GM10248 (cell line): ENCODE measurements around the gene NUBP2.
A peak's percentile ranks its signal among the peaks of the same experiment; 100 is the strongest.

Experiments
- CTCF ChIA-PET: fragments of 300-600 bp; sonication (Branson Sonifier 250); formaldehyde crosslinking; extraction: SDS; loops from one replicate; lab custom pipeline; 2021; ENCODE audit warnings: antibody characterized with exemption; lab: Yijun Ruan, JAX
- POLR2A ChIA-PET: fragments of 350-650 bp; sonication (Branson Sonifier 250); formaldehyde crosslinking; extraction: SDS; loops from one replicate; lab custom pipeline; 2020; ENCODE audit warnings: antibody characterized with exemption; lab: Yijun Ruan, JAX
- DNase-seq: peaks from one replicate; pipeline ENCODE4 v3.0.0; 2012; ENCODE audit errors: extremely low spot score
- CTCF ChIP-seq: IDR thresholded peaks from 2 replicates; pipeline ENCODE4 v1.5.1; 2012; ENCODE audit warnings: mild to moderate bottlenecking, low read depth; ENCODE audit errors: extremely low read depth, missing control alignments, control extremely low read depth

Gene NUBP2

GRCh38 chr16:1771188-1771863, 11.4 kb upstream of the NUBP2 start, which contains the start of gene NME3:
Gene NME3, minus strand, starts transcription at chr16:1771543. Its CDS starts 9 bp downstream, at chr16:1771534.
- CTCF ChIA-PET = interaction anchor here (0.8 to 2.7 kb wide), 3 partner anchors 11 to 66 kb away, joined by 4 to 15 read pairs (median 9); partner anchors contain the start of genes MAPK8IP3, NUBP2 and SPSB3
- TF ChIP-seq CTCF = no peak
- POLR2A ChIA-PET = interaction anchor here (2.4 kb wide), 1 partner anchor 12 kb away, joined by 11 read pairs; the partner anchor contains the start of genes NUBP2 and SPSB3
- peak; percentile 88 for DNase-seq

- CTCF ChIA-PET = interaction anchor here (1.2 to 2.7 kb wide), 4 partner anchors 11 to 157 kb away, joined by 3 to 15 read pairs (median 6); partner anchors contain the start of genes MAPK8IP3, NUBP2 and SPSB3
- no peak for DNase-seq
- POLR2A ChIA-PET = interaction anchor here (2.4 kb wide), 1 partner anchor 11 kb away, joined by 11 read pairs; the partner anchor contains the start of genes NUBP2 and SPSB3
- TF ChIP-seq CTCF = no peak
These were observed 10.8 kb upstream of the NUBP2 start for GRCh38 chr16:1771864-1772361.

- ChIA-PET CTCF (interaction anchor here (1.0 to 2.7 kb wide), 5 partner anchors 9 to 157 kb away, joined by 3 to 15 read pairs (median 4); partner anchors contain the start of genes MAPK8IP3, NUBP2 and SPSB3), POLR2A (interaction anchor here (2.4 kb wide), 1 partner anchor 11 kb away, joined by 11 read pairs; the partner anchor contains the start of genes NUBP2 and SPSB3)
- no peak for TF ChIP-seq CTCF
- no peak for DNase-seq
These were observed 10.3 kb upstream of the NUBP2 start, which contains the start of gene EME2 for GRCh38 chr16:1772362-1772907. Gene EME2, plus strand, starts transcription at chr16:1772810. Its CDS starts 418 bp downstream, at chr16:1773228.

GRCh38 chr16:1772908-1773702, 9.7 kb upstream of the NUBP2 start, which contains the start of gene MRPS34:
Gene MRPS34, minus strand, starts transcription at chr16:1773134. Its CDS starts 15 bp downstream, at chr16:1773119.
- ChIA-PET CTCF (interaction anchor here (1.0 to 2.7 kb wide), 7 partner anchors 8 to 156 kb away, joined by 3 to 17 read pairs (median 9); partner anchors contain the start of genes MAPK8IP3, NUBP2 and SPSB3), POLR2A (interaction anchor here (0.9 to 2.4 kb wide), 3 partner anchors 10 to 192 kb away, joined by 3 to 11 read pairs (median 5); partner anchors contain the start of genes NUBP2, RPS2 and SPSB3)
- peak; percentile 84 for TF ChIP-seq CTCF
- peak; percentile 88 for DNase-seq

- no peak for TF ChIP-seq CTCF
- ChIA-PET POLR2A (interaction anchor here (0.9 to 1.0 kb wide), 2 partner anchors 72 to 191 kb away, joined by 3 to 5 read pairs; partner anchors contain the start of gene RPS2), CTCF (interaction anchor here (0.7 to 2.7 kb wide), 6 partner anchors 8 to 167 kb away, joined by 3 to 17 read pairs (median 6); partner anchors contain the start of genes MAPK8IP3, NUBP2 and SPSB3)
- DNase-seq = no peak
These were observed 8.9 kb upstream of the NUBP2 start for GRCh38 chr16:1773703-1774447.
